BJ (cell line): ENCODE data around the gene HOGA1. TPM values are rescaled to one million over a fixed set of nuclear protein-coding genes. Genes with fewer than 3 reads are reported as not detected.
A peak's percentile ranks its signal among the peaks of the same experiment; 100 is the strongest.

ENCODE experiments used
- CTCF ChIA-PET: fragments of 350-600 bp; formaldehyde crosslinking; extraction: SDS; loops from one replicate; lab custom pipeline; 2021; ENCODE audit warnings: antibody characterized with exemption, inconsistent platforms; lab: Yijun Ruan, JAX
- POLR2A ChIA-PET: fragments of 300-600 bp; sonication (Branson Sonifier 250); formaldehyde crosslinking; extraction: SDS; loops from one replicate; lab custom pipeline; 2021; ENCODE audit warnings: antibody characterized with exemption; lab: Charles Lee
- DNase-seq: peaks from one replicate; pipeline ENCODE4 v3.0.0-alpha.2; 2011; ENCODE audit warnings: low read depth
- H3K27me3 ChIP-seq: 2 replicates; pipeline ENCODE4 v1.6.0; 2011; ENCODE audit warnings: low read length; ENCODE audit not compliant: control insufficient read depth, insufficient read depth
- H3K36me3 ChIP-seq: 2 replicates; pipeline ENCODE4 v1.5.1; 2011; ENCODE audit warnings: low read length; ENCODE audit not compliant: control insufficient read depth, insufficient read depth
- H3K4me3 ChIP-seq: 2 replicates; pipeline ENCODE4 v1.5.1; 2011; ENCODE audit warnings: low read depth, mild to moderate bottlenecking, control low read depth, low read length
- CTCF ChIP-seq: IDR thresholded peaks from 2 replicates; pipeline ENCODE4 v1.5.1; 2011; ENCODE audit warnings: low read depth, mild to moderate bottlenecking, control low read depth, inconsistent platforms, low read length, moderate library complexity; ENCODE audit not compliant: insufficient read depth
- polyA plus RNA-seq: library from polyadenylated mRNA; depleted of rRNA; stranded (reverse); fragments of >200 nt; gene quantifications from 2 replicates; pipeline ENCODE4 v1.2.3, GENCODE V29; 2011

HOGA1 gene
- polyA plus RNA-seq, 1 experiment: 0.17 TPM

- H3K36me3 ChIP-seq: no peaks in the 10 kb centered on the region
- ChIA-PET POLR2A (no interaction called here), CTCF (interaction anchor here (1.1 kb wide), 1 partner anchor 18 kb away, joined by 3 read pairs; no protein-coding TSS in a partner anchor)
- H3K4me3 ChIP-seq: no peak overlapping the region
- DNase-seq: no peak
- no peak for TF ChIP-seq CTCF
- no peaks in the 10 kb centered on the region for H3K27me3 ChIP-seq
Measured at GRCh38 chr10:97593421-97593820, 9.2 kb downstream of the HOGA1 start.

- Histone ChIP-seq H3K4me3 (no peak overlapping the region), H3K27me3 (no peaks in the 10 kb centered on the region), H3K36me3 (no peaks in the 10 kb centered on the region)
- POLR2A ChIA-PET: interaction anchor here (0.6 to 0.7 kb wide), 2 partner anchors 22 to 572 kb away, joined by 5 read pairs; no protein-coding TSS in a partner anchor
- peak; percentile 55 for DNase-seq
- CTCF ChIA-PET: interaction anchor here (0.7 to 2.1 kb wide), 4 partner anchors 16 to 141 kb away, joined by 3 to 8 read pairs (median 6); partner anchors contain the start of gene ANKRD2
- TF ChIP-seq CTCF: 0 out of 2 replicates have a peak, but pooled peaks have one; percentile 6
Measured at GRCh38 chr10:97596101-97597082, 12.2 kb downstream of the HOGA1 start.

GRCh38 chr10:97597778-97598177 lies 13.6 kb downstream of the HOGA1 start:
- no peak for TF ChIP-seq CTCF
- Histone ChIP-seq H3K27me3 (no peaks in the 10 kb centered on the region), H3K4me3 (no peak overlapping the region), H3K36me3 (no peaks in the 10 kb centered on the region)
- ChIA-PET POLR2A (no interaction called here), CTCF (interaction anchor here (1.1 to 1.3 kb wide), 2 partner anchors 15 to 25 kb away, joined by 3 to 7 read pairs; no protein-coding TSS in a partner anchor)
- no peak for DNase-seq

- ChIA-PET CTCF (interaction anchor here (1.1 to 2.3 kb wide), 5 partner anchors 14 to 78 kb away, joined by 3 to 9 read pairs (median 4); partner anchors contain the start of gene ANKRD2), POLR2A (no interaction called here)
Measured at GRCh38 chr10:97598407-97599271, 14.4 kb downstream of the HOGA1 start.

More at GRCh38 chr10:97598407-97599271, 14.4 kb downstream of the HOGA1 start:
- TF ChIP-seq CTCF: no peak
- H3K36me3 ChIP-seq: no peaks in the 10 kb centered on the region
- DNase-seq: no peak
- H3K27me3 ChIP-seq: no peaks in the 10 kb centered on the region
- no peak overlapping the region for H3K4me3 ChIP-seq
